ENCODE measurements around the gene RAB3D.
A peak's percentile ranks its signal among the peaks of the same experiment; 100 is the strongest.
"Not testable (repeated sequence)": the region's sequence is repeated elsewhere in the genome, so short reads cannot be mapped to it uniquely, and the experiment has no call there.

Gene RAB3D

GRCh38 chr19:11365557-11366117 lies 26.2 kb upstream of the RAB3D start:
- DNase-seq = no peak

GRCh38 chr19:11364935-11365334 lies 25.5 kb upstream of the RAB3D start:
- no peak for DNase-seq

GRCh38 chr19:11364296-11364904 lies 24.9 kb upstream of the RAB3D start:
- no peak for DNase-seq

- DNase-seq = no peak
Measured at GRCh38 chr19:11363881-11364280, 24.4 kb upstream of the RAB3D start.

GRCh38 chr19:11361771-11362731 lies 22.6 kb upstream of the RAB3D start:
- no peak for DNase-seq

- no peak for DNase-seq
Measured at GRCh38 chr19:11361037-11361770, 21.7 kb upstream of the RAB3D start.

- no peak for DNase-seq
Measured at GRCh38 chr19:11359421-11359820, 20.0 kb upstream of the RAB3D start.

- no peak for DNase-seq
Measured at GRCh38 chr19:11356676-11357550, 17.5 kb upstream of the RAB3D start.

- DNase-seq = no peak
Measured at GRCh38 chr19:11356074-11356397, 16.6 kb upstream of the RAB3D start.

GRCh38 chr19:11355160-11356073 lies 16.0 kb upstream of the RAB3D start, which contains the start of gene PLPPR2:
Gene PLPPR2 (plus strand): TSS chr19:11355432. CDS start chr19:11357674, 2,242 bp downstream.
- DNase-seq = peak; percentile 86

GRCh38 chr19:11354102-11354501 lies 14.6 kb upstream of the RAB3D start:
- not testable (repeated sequence) for DNase-seq

- no peak for DNase-seq
Measured at GRCh38 chr19:11349171-11349570, 9.7 kb upstream of the RAB3D start.

GRCh38 chr19:11347546-11348039 lies 8.1 kb upstream of the RAB3D start:
- DNase-seq = no peak

- peak; percentile 97 for DNase-seq
Measured at GRCh38 chr19:11346104-11346940, 6.9 kb upstream of the RAB3D start, which contains the start of the genes CCDC159 and TMEM205. Gene CCDC159 (plus strand): TSS chr19:11346519. CDS start chr19:11346607, 88 bp downstream. Gene TMEM205 (minus strand): TSS chr19:11346268. CDS start chr19:11345619, 649 bp downstream.

- no peak for DNase-seq
Measured at GRCh38 chr19:11345122-11345803, 5.8 kb upstream of the RAB3D start.

- no peak for DNase-seq
Measured at GRCh38 chr19:11342429-11342828, 3.0 kb upstream of the RAB3D start.

- DNase-seq = not testable (repeated sequence)
Measured at GRCh38 chr19:11340099-11340467, 626 bp upstream of the RAB3D start.

- DNase-seq = no peak
Measured at GRCh38 chr19:11338569-11339253, 746 bp downstream of the RAB3D start.
